HepG2 (cell line): ENCODE results near the gene COA3. TPM values are rescaled to one million over a fixed set of nuclear protein-coding genes. Genes with fewer than 3 reads are reported as not detected.

Source experiments
- CBX1 ChIP-seq: IDR thresholded peaks from one replicate; pipeline ENCODE4 v1.6.1; 2016; ENCODE audit warnings: antibody characterized with exemption, low read depth
- CSRNP2 ChIP-seq: sonication (generic); formaldehyde crosslinking; conservative IDR thresholded peaks from 2 replicates; pipeline ENCODE4 v1.8.0; 2022; ENCODE audit warnings: low read depth, missing genetic modification reagents
- FLYWCH1 ChIP-seq: sonication (generic); formaldehyde crosslinking; IDR thresholded peaks from 2 replicates; pipeline ENCODE4 v1.8.1; 2023; ENCODE audit warnings: mild to moderate bottlenecking, missing genetic modification reagents
- HMGXB3 ChIP-seq: sonication (generic); formaldehyde crosslinking; IDR thresholded peaks from 2 replicates; pipeline ENCODE4 v1.4.0; 2020; ENCODE audit warnings: missing genetic modification reagents, borderline replicate concordance
- MAFK ChIP-seq, 2 experiments: IDR thresholded peaks in 1 of 2; conservative IDR thresholded peaks in 1 of 2; 2 replicates each; pipeline ENCODE4 v1.6.1; 2011; ENCODE audit warnings: improper control_type of control experiment in 2 of 2, low read length in 2 of 2
- MLLT10 ChIP-seq: sonication (generic); formaldehyde crosslinking; IDR thresholded peaks from 2 replicates; pipeline ENCODE4 v1.4.0; 2020; ENCODE audit warnings: missing genetic modification reagents
- NR2F2 ChIP-seq: IDR thresholded peaks from 2 replicates; pipeline ENCODE4 v1.6.1; 2012; ENCODE audit warnings: low read depth, inconsistent platforms, borderline replicate concordance
- PHF5A ChIP-seq: IDR thresholded peaks from one replicate; pipeline ENCODE4 v1.6.1; 2018; ENCODE audit warnings: low read depth, missing genetic modification reagents; ENCODE audit not compliant: unreplicated experiment
- SATB2 ChIP-seq: sonication (generic); formaldehyde crosslinking; IDR thresholded peaks from 2 replicates; pipeline ENCODE4 v1.5.0; 2020; ENCODE audit warnings: missing genetic modification reagents
- SP4 ChIP-seq: sonication (generic); formaldehyde crosslinking; IDR thresholded peaks from 2 replicates; pipeline ENCODE4 v1.8.1; 2023; ENCODE audit warnings: mild to moderate bottlenecking, missing genetic modification reagents
- TAF15 ChIP-seq: fragments of 200-400 bp; formaldehyde crosslinking; IDR thresholded peaks from one replicate; pipeline ENCODE4 v1.6.1; 2018; ENCODE audit warnings: mild to moderate bottlenecking, low read depth, low read length; ENCODE audit not compliant: poor library complexity, severe bottlenecking
- ZBTB34 ChIP-seq: sonication (generic); formaldehyde crosslinking; IDR thresholded peaks from 2 replicates; pipeline ENCODE4 v1.8.0; 2022; ENCODE audit warnings: mild to moderate bottlenecking, missing genetic modification reagents
- ZNF124 ChIP-seq: sonication (generic); formaldehyde crosslinking; IDR thresholded peaks from 2 replicates; pipeline ENCODE4 v1.4.0; 2020; ENCODE audit warnings: missing genetic modification reagents
- ZNF136 ChIP-seq: sonication (generic); formaldehyde crosslinking; IDR thresholded peaks from 2 replicates; pipeline ENCODE4 v1.8.1; 2022; ENCODE audit warnings: low read depth, mild to moderate bottlenecking, moderate library complexity, missing genetic modification reagents
- ZNF274 ChIP-seq: sonication (generic); formaldehyde crosslinking; IDR thresholded peaks from 2 replicates; pipeline ENCODE4 v1.5.1; 2020; ENCODE audit warnings: mild to moderate bottlenecking, missing genetic modification reagents
- ZNF276 ChIP-seq: sonication (generic); formaldehyde crosslinking; IDR thresholded peaks from 2 replicates; pipeline ENCODE4 v1.4.0; 2020; ENCODE audit warnings: mild to moderate bottlenecking, low read depth, missing genetic modification reagents
- ZNF30 ChIP-seq: sonication (generic); formaldehyde crosslinking; IDR thresholded peaks from 2 replicates; pipeline ENCODE4 v1.5.0; 2020; ENCODE audit warnings: mild to moderate bottlenecking, missing genetic modification reagents
- ZNF607 ChIP-seq: sonication (generic); formaldehyde crosslinking; IDR thresholded peaks from 2 replicates; pipeline ENCODE4 v1.5.1; 2020; ENCODE audit warnings: missing genetic modification reagents, mild to moderate bottlenecking, borderline replicate concordance
- ZSCAN29 ChIP-seq: sonication (generic); formaldehyde crosslinking; conservative IDR thresholded peaks from 2 replicates; pipeline ENCODE4 v1.4.0; 2020; ENCODE audit warnings: mild to moderate bottlenecking, missing genetic modification reagents
- polyA plus RNA-seq, 8 experiments: library from polyadenylated mRNA; depleted of rRNA in 3 of 8; stranded (reverse) in 7 of 8; unstranded in 1 of 8; fragments of >200 nt; fragmentation: Illumina TruSeq in 4 of 8; extraction: Trizol in 4 of 8; gene quantifications; 2 replicates each; pipeline versions ENCODE4 v1.2.1 to v1.2.3, GENCODE V29; 2011 to 2016; ENCODE audit warnings: low read depth in 4 of 8, missing spikeins in 1 of 8, mixed read lengths in 1 of 8; ENCODE audit not compliant: insufficient read depth in 1 of 8
- total RNA-seq, 5 experiments: library from RNA; depleted of rRNA; stranded (reverse); fragments of >200 nt; fragmentation: Illumina TruSeq; extraction: Trizol; gene quantifications; 2 replicates each; pipeline ENCODE4 v1.2.3, GENCODE V29; 2016; ENCODE audit warnings: low read depth in 1 of 5

Gene COA3
- total and polyA plus RNA-seq, 2 of the 13 experiments (the other 11 are each of a cell fraction or from before 2014, with no cell fraction given), result 133 to 202 TPM

- TF ChIP-seq NR2F2 (no peak; the same call in 1 of the 2 replicates), ZSCAN29 (peak; percentile 59; the same call in 1 of the 2 replicates), ZNF30 (CRISPR knock-in tag) (peak; percentile 59; the same call in 1 of the 2 replicates), TAF15 (peak; percentile 90), ZNF276 (CRISPR knock-in tag) (peak; percentile 96), HMGXB3 (CRISPR knock-in tag) (peak; percentile 93), MAFK (conservative IDR thresholded peaks at IDR 0.05 in 1 of 2, IDR thresholded peaks at IDR 0.05 in 1 of 2; ENCODE audit: low read length in 2 of 2) (no peak), SP4 (CRISPR knock-in tag) (peak; percentile 75; the same call in 1 of the 2 replicates), CBX1 (peak; percentile 82), PHF5A (CRISPR knock-in tag) (peak; percentile 90), FLYWCH1 (CRISPR knock-in tag) (no peak), ZNF274 (peak; percentile 96), ZBTB34 (0 out of 2 replicates have a peak, but pooled peaks have one; percentile 52), ZNF607 (peak; percentile 89), ZNF124 (CRISPR knock-in tag) (peak; percentile 95), MLLT10 (CRISPR knock-in tag) (no peak), SATB2 (CRISPR knock-in tag) (no peak; the same call in 1 of the 2 replicates), CSRNP2 (CRISPR knock-in tag) (no peak), ZNF136 (CRISPR knock-in tag) (no peak; the same call in 1 of the 2 replicates)
These were observed at the start of gene COA3, which contains the start of gene CNTD1 (continued) for GRCh38 chr17:42798383-42799380.
